GM19035 (cell line): ENCODE measurements around the gene DUSP12.
"Not testable (repeated sequence)": the region's sequence is repeated elsewhere in the genome, so short reads cannot be mapped to it uniquely, and the experiment has no call there.

Source experiments
- ATAC-seq: cut with Tn5 transposase; IDR thresholded peaks from one replicate; pipeline ENCODE4 v1.9.1; 2021; ENCODE audit not compliant: unreplicated experiment

Gene DUSP12

GRCh38 chr1:161769673-161770045 is 20.1 kb downstream of the DUSP12 start:
- not testable (repeated sequence) for ATAC-seq

GRCh38 chr1:161770250-161770649 is 20.7 kb downstream of the DUSP12 start:
- no peak for ATAC-seq

GRCh38 chr1:161771161-161771560 is 21.6 kb downstream of the DUSP12 start:
- no peak for ATAC-seq

GRCh38 chr1:161771973-161772372 is 22.4 kb downstream of the DUSP12 start:
- ATAC-seq, result no peak

- ATAC-seq, result no peak
Observed at GRCh38 chr1:161772397-161772796, 22.8 kb downstream of the DUSP12 start.

- no peak for ATAC-seq
Observed at GRCh38 chr1:161773791-161774190, 24.2 kb downstream of the DUSP12 start.

GRCh38 chr1:161777261-161777660 is 27.7 kb downstream of the DUSP12 start:
- ATAC-seq, result no peak

- no peak for ATAC-seq
Observed at GRCh38 chr1:161778522-161778921, 28.9 kb downstream of the DUSP12 start.

- ATAC-seq, result no peak
Observed at GRCh38 chr1:161779393-161779792, 29.8 kb downstream of the DUSP12 start.

- no peak for ATAC-seq
Observed at GRCh38 chr1:161781995-161782394, 32.4 kb downstream of the DUSP12 start.

GRCh38 chr1:161782886-161783285 is 33.3 kb downstream of the DUSP12 start:
- no peak for ATAC-seq

GRCh38 chr1:161784968-161785367 is 35.4 kb downstream of the DUSP12 start:
- no peak for ATAC-seq

GRCh38 chr1:161787355-161787754 is 37.8 kb downstream of the DUSP12 start:
- ATAC-seq, result no peak

GRCh38 chr1:161790587-161791317 is 41.2 kb downstream of the DUSP12 start:
- ATAC-seq, result no peak

- ATAC-seq, result no peak
Observed at GRCh38 chr1:161791904-161792655, 42.5 kb downstream of the DUSP12 start.

GRCh38 chr1:161792740-161793139 is 43.2 kb downstream of the DUSP12 start:
- ATAC-seq, result no peak

- ATAC-seq, result no peak
Observed at GRCh38 chr1:161799792-161800191, 50.2 kb downstream of the DUSP12 start.

- ATAC-seq, result no peak
Observed at GRCh38 chr1:161801955-161802354, 52.4 kb downstream of the DUSP12 start.

GRCh38 chr1:161803181-161803580 is 53.6 kb downstream of the DUSP12 start:
- ATAC-seq, result no peak

GRCh38 chr1:161805399-161806197 is 56.0 kb downstream of the DUSP12 start:
- ATAC-seq, result no peak
